GM21526 (cell line): ENCODE results near the gene TEX28.
"Not testable (repeated sequence)": the region's sequence is repeated elsewhere in the genome, so short reads cannot be mapped to it uniquely, and the experiment has no call there.

Experiments
- ATAC-seq: cut with Tn5 transposase; IDR thresholded peaks from one replicate; pipeline ENCODE4 v1.9.1; 2021; ENCODE audit warnings: moderate library complexity; ENCODE audit not compliant: unreplicated experiment, low FRiP score

Gene TEX28

DNA sequence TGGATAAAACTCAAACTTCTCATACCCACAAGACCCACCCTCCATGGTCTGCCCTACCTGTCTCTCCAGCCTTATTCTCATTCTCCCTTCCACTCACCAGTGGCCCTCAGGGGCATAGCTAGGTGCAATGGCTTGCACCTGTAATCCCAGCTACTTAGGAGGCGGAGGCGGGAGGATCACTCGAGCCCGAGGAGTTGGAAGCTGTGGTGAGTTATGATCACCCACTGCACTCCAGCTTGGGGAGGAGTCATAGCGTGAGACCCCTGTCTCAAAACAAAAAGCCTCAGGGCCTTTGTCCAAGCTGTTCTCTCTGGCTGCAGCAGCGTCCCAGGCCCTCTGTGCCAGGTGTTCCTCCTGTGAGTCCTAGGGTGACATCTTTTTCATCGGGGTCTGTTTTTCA is 17.2 kb upstream of the TEX28 start:
- ATAC-seq, result no peak

DNA sequence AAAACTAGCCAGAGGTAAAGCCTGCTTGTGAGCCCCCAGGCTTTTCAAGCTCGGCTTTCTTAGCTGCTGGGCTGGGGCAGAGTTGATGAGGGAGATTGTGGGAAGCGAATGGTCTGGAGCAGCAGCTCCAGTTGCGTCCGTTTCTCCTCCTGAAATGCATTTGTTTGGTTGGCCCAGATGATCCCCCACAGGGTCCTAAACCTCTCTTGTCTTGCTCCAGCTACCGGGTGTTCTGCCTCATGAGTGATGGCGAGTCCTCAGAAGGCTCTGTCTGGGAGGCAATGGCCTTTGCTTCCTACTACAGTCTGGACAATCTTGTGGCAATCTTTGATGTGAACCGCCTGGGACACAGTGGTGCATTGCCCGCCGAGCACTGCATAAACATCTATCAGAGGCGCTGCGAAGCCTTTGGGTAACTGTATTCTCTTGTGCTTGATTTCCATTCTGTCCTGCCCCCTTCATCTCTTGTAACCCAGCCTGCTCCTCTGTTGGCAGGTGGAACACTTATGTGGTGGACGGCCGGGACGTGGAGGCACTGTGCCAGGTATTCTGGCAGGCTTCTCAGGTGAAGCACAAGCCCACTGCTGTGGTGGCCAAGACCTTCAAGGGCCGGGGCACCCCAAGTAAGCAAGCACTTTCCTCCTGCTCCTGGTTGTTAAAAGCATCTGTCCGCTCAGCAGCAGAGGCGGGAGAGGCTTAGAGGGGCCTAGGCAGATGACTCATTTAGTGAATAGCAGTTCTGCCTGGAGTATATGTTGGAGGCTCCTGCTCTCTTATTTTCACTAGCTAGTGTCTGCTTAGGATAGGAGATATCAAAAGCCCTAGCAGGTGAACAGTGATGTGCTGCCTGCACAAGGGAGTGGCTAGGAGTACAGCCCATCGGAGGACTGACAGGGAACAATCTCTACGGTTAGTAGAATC is 16.0 kb upstream of the TEX28 start:
- ATAC-seq, result no peak

GRCh38 chrX:154309041-154309775 is 14.3 kb upstream of the TEX28 start:
- no peak for ATAC-seq

DNA sequence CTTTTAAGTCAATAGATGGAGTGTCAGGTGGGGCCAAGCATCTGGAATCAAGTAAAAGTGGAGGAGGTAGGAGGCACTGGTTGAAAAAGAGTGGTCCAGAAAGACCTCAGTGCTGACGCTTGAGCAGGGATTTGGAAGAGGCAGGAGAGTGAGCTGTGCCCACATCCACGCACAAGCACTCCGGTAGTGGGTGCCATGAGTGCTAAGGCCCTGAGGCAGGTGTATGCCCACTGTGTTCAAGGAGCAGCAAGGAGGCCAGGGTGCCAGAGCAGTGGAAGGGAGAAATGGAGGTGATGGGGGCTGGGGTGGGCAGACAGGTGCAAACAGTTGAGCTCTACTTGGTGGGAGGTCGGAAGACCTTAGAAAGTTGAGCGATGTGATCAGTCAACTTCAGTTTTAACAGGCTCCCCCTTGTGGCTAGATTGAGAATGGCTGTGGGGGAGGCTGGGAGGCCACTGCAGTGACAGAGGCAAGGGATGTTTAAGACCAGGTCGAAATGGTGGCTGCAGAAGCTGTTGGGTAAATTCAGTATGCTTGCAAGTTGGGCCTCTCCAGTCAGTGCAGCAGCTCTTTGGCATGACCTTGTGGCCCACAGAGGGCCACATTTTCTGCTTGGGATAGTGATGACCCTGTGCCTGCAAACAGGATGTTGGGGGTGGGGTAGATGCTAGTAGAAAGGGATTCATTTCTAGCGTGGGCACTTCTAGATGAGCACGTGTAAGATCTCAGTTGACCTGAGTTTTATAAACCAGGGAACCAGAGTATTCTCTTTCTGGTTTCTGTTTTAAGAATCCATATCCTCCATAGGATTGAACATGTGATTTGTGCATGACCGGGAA is 13.4 kb upstream of the TEX28 start:
- no peak for ATAC-seq

- no peak for ATAC-seq
Measured at GRCh38 chrX:154307202-154307601, 12.3 kb upstream of the TEX28 start.

- no peak for ATAC-seq
Measured at GRCh38 chrX:154305541-154306205, 10.7 kb upstream of the TEX28 start.

DNA sequence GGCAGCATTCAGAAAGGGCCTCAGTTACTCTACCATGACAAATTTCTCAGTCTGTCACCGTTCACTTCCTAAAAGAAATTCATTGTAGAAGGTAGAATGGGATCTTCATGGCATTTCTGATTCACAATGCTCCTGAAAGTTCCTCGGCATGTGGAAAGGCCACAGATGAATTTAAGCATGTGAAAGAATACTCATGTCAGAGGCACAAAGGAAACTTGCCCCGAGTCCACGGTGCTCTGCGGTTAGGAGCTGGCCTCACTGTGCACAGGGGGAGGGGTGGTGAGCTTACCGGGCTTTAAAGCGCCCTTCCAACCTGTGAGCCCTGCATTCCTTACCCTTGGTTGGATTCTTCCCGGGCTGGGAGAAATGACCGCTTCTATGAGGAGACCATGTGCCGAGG is 9.9 kb upstream of the TEX28 start:
- ATAC-seq, result no peak

GRCh38 chrX:154303476-154303875 is 8.6 kb upstream of the TEX28 start:
- no peak for ATAC-seq

DNA sequence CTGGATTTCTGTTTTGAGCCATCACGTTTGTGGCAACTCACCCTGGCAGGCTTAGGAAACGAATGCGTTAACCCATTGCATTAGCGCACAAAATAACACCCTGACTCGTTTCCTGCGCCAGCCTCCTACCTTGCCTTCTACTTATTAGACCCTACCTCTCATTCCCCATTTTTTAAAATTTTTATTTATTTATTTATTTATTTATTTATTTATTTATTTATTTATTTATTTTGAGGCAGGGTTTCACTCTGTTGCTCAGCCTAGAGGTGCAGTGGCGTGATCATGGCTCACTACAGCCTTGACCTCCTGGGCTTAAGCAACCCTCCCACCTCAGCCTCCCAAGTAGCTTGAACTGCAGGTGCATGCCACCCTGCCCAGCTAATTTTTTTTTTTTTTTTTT is 8.1 kb upstream of the TEX28 start:
- ATAC-seq, result not testable (repeated sequence)

GRCh38 chrX:154300816-154301215 is 5.9 kb upstream of the TEX28 start:
- ATAC-seq, result no peak

DNA sequence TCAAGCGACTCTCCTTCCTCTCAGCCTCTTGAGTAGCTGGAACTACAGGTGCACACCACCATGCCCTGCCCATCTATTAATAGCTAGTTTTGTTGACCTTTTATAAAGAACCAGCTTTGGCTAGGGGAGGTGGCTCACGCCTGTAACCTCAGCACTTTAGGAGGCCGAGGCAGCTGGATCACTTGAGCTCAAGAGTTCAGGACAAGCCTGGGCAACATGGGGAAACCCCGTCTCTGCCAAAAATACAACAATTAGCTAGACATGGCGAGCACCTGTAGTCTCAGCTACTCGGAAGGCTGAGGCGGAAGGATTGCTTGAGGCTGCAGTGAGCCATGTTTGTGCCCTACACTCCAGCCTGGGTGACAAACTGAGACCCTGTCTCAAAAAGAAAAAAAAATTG is 3.4 kb upstream of the TEX28 start:
- ATAC-seq, result no peak

DNA sequence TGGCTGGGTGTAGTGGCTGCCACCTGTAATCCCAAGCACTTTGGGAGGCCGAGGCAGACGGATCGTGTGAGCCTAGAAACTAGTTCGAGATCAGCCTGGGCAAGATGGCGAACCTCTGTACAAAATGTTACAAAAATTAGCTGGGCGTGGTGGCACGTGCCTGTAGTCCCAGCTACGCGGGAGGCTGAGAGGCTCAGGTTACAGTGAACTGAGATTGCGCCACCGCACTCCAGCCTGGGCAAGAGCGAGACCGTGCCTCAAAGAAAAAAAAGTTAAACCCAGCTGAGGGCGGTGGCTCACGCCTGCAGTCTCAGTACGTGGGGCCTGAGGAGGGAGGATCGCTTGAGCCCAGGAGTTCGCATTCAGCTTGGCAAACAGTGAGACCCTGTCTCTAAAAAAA is 1.8 kb upstream of the TEX28 start:
- ATAC-seq, result no peak

DNA sequence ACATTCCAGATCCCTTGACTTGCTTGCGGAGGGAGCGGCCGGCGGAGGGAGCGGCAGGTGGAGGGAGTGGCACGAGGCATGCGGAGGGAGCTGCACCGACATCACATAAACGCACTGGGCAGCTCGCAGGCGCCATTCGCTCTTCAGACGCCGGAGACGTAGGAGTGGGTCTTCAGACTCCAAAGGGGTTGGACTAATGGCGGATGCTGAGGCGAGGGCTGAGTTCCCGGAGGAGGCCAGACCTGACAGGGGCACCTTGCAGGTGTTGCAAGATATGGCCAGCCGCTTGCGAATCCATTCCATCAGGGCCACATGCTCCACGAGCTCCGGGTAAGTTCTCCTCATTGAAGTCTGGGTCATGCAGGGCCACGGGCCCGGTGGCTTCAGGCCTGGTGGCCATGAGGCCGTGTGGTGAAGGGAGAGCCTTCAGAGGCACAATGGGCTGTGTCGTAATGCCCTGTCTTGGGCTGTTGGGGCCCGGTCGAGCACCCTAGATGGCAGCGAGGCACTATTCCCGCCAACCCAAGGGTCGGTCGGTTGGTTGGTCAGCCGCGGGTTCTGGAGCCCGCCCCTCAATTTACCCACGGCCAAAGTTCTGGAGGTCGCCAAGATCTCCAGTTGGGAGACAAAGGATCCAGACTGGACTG is 863 bp upstream of the TEX28 start, which contains the start of gene TKTL1:
Gene TKTL1, plus strand, starts transcription at position 132 of the 647 bp plus-strand sequence. Its CDS starts 65 bp downstream, at position 197.
- no peak for ATAC-seq

GRCh38 chrX:154286406-154286805 is 8.5 kb downstream of the TEX28 start:
- ATAC-seq, result not testable (repeated sequence)

GRCh38 chrX:154284489-154285338 is 10.2 kb downstream of the TEX28 start:
- ATAC-seq, result not testable (repeated sequence)

DNA sequence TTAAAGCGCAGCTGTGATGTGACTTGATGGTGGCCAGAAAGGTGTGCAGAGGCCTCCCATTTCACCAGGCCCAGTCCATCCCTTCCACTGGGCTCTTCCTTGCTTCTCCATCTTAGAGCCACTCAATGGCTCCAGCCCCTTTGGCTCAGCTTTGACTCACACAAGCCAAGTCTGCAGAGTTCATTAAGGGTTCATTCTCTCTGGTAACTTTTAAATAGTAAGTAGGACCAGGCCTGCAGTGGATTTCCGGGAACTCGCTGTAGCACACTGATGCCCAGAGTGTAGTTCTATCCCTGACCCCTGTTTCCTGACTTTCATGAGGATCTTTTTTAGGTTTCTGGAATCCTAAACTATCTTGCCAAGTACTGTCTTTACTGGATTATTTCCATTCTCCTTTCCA is 25.7 kb downstream of the TEX28 start:
- not testable (repeated sequence) for ATAC-seq

DNA sequence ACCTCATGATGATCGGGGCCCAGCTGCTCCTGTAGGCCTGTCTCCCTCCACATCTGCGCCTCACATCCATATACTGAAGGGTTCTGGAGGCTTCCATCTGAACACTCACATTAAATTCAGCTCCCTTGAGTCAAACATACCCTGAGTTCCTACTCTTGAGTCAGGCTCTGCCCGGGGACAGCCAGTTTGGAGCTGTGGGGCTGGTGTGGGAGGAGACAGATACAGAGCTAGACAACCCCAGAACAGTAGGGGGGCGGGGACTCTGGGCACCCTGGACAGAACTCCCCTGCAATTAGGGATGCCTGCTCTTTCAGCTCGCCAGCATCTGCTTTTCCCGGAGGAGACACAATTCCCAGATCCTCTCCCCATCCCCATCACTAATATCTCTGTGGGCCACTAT is 31.9 kb downstream of the TEX28 start:
- ATAC-seq, result not testable (repeated sequence)

DNA sequence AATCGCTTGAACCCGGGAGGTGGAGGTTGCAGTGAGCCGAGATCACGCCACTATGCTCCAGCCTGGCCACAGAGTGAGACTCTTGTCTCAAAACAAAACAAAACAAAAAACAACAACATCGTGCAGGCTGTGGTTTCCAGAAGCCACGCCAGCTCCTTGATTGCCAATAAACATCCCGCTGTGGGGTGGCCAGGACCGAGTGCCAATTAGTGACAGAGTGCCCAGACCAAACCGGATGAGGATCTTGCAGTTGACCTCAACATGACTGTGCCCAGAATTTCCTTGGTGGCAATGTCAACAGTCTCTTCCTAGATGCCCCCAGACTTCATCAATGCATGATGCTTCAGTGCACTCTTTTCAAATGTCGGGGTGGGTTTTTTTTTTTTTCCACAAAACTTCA is 36.2 kb downstream of the TEX28 start:
- ATAC-seq, result not testable (repeated sequence)

DNA sequence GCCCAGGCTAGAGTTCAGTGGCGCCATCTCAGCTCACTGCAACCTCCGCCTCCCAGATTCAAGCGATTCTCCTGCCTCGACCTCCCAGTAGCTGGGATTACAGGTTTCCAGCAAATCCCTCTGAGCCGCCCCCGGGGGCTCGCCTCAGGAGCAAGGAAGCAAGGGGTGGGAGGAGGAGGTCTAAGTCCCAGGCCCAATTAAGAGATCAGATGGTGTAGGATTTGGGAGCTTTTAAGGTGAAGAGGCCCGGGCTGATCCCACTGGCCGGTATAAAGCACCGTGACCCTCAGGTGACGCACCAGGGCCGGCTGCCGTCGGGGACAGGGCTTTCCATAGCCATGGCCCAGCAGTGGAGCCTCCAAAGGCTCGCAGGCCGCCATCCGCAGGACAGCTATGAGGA is 37.6 kb downstream of the TEX28 start, which contains the start of gene OPN1MW3:
Gene OPN1MW3, plus strand, starts transcription at position 301 of the 400 bp plus-strand sequence. Its CDS starts 38 bp downstream, at position 339.
- ATAC-seq, result not testable (repeated sequence)
